ENCODE results near the gene ARL2BP.
"Not testable (repeated sequence)": the region's sequence is repeated elsewhere in the genome, so short reads cannot be mapped to it uniquely, and the experiment has no call there.

ARL2BP gene

GRCh38 chr16:57244767-57245471 lies at the start of gene ARL2BP:
TSS of gene ARL2BP (plus strand) at chr16:57245259. CDS start at chr16:57245368, 109 bp downstream.
- DNase-seq, result peak; percentile 87

DNA sequence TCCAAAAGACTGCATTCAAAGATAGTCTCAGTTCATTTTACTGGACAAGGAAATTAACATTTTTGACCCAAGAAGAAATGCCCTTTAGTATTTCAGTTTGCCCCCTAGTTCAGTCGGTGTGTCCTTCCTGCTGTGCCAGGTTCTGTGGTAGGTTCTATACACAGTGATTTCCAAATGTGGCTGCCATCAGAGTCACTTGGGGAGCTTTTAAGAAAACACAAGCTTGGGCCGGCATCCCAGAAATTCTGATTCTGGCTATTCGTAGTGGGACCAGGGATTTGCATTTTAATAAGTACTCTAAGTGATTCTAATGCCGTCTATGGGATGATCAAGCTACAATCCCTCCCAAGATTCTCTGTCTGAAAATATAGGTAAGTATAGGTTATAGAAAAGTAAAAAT lies 48.8 kb upstream of the ARL2BP start:
- no peak for DNase-seq

DNA sequence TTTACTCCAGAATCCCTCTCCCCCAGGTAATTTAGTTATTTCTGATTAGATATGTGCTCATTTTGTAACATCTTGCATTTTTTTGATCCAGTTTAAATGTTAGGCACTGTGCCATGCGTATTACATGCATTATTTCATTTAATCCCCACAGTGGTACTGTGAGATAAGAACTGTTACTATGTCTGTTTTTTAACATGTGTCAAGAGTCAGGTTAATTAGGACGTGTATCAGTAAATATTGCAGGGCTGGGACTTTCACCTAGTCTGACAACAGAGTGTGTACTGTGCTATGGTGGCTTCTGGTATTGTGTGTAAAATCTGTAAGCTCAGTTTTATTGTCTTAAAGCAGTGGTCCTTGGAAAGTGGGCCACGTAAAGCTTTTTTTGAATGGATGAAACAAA lies 48.3 kb upstream of the ARL2BP start:
- no peak for DNase-seq

- DNase-seq, result not testable (repeated sequence)
These were observed 44.7 kb upstream of the ARL2BP start for GRCh38 chr16:57200321-57200720.

GRCh38 chr16:57200926-57201325 lies 44.1 kb upstream of the ARL2BP start:
- DNase-seq, result not testable (repeated sequence)

- no peak for DNase-seq
These were observed 42.8 kb upstream of the ARL2BP start for GRCh38 chr16:57202095-57202886.

DNA sequence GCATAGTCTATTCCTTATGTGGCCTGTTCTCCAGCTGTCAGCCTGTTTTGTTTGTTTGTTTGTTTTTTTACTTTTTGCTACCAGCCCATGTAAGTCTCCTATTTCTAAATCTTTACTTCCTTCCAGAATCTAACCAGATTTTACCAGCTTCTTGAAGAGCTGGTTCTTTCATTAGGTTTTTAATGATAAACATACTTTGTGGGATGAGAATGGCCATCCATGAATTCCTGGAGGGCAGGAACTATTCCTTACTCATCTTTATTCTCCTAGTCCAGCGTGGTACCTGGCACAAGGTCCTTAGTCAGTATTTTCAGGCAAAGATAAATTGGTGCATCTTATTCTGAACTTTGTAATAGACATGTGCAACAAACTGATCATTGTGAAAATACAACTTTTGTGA lies 41.6 kb upstream of the ARL2BP start:
- DNase-seq, result no peak

DNA sequence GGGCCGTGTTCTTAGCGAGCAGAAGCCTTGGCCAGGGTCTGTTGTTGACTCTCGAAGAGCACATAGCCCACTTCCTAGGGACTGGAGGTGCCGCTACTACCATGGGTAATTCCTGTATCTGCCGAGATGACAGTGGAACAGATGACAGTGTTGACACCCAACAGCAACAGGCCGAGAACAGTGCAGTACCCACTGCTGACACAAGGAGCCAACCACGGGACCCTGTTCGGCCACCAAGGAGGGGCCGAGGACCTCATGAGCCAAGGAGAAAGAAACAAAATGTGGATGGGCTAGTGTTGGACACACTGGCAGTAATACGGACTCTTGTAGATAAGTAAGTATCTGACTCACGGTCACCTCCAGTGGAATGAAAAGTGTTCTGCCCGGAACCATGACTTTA lies 40.4 kb upstream of the ARL2BP start:
- DNase-seq, result no peak

DNA sequence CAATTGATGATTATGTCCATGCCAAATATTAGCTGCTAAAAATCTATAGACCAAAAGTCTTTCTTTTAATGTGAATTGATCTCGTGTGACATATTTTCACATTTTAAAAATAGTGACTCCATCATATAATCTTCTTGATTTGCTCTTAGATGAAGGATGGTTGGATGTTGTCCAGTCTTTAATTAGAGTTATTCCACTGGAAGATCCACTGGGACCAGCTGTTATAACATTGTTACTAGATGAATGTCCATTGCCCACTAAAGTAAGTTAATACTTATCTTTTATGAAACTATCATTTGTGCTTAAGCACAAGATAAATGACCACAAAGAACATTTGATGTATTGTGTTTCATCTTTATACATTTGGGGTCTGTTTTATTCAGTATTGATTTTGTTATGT lies 36.1 kb upstream of the ARL2BP start:
- no peak for DNase-seq

DNA sequence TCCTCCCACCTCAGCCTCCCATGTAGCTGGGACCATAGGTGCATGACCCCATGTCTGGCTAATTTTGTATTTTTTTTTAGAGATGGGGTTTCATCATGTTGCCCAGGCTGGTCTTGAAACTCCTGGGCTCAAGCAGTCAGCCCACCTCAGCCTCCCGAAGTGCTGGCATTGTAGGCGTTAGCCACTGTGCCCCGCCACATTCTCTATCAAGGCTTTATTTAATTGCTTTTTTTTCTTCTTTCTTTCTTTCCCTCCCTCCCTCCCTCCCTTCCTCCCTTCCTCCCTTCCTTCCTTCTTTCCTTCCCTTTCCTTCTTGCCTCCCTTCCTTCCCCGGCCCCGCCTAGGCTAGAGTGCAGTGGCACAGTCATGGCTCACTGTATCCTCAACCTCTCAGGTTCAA lies 35.3 kb upstream of the ARL2BP start:
- DNase-seq, result no peak

DNA sequence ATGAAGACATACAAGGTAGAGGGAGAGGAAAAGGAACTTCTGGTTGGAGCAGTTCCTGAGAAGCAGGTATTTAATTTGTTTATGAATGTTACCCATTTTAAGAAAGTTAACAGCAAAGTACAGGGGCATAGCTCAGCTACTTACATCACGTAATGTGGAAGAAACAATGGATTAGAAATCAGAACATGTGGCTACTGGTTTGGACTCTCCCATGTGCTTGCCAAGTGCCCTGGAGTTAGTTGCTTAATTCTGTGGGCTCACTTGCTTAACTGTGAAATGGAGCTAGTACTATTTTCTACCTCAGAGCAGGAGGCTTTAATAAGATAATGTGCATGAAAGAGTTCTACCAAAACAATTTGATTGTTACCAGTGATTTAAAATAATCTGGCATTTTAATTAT lies 31.6 kb upstream of the ARL2BP start:
- DNase-seq, result no peak

- DNase-seq, result no peak
These were observed 28.1 kb upstream of the ARL2BP start for GRCh38 chr16:57216968-57217367.

DNA sequence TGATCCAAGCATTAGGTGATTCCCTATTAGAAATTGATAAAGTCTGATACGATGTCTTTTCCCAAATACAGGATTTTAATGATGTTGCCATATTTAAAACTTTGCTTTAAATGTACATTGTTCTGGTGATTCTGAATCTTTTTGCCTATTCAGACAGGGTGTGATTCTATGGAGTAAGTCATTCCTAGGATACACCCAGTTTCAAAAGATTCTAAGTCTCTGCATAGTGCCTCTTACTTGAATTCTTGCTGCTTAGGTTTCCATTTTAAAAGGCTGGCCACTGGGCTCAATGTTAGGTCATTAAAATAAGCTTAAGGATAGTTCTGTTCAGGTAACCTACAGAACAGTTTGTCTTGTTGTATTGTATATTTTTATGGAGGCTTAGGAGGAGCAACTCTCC lies 22.0 kb upstream of the ARL2BP start:
- DNase-seq, result no peak

DNA sequence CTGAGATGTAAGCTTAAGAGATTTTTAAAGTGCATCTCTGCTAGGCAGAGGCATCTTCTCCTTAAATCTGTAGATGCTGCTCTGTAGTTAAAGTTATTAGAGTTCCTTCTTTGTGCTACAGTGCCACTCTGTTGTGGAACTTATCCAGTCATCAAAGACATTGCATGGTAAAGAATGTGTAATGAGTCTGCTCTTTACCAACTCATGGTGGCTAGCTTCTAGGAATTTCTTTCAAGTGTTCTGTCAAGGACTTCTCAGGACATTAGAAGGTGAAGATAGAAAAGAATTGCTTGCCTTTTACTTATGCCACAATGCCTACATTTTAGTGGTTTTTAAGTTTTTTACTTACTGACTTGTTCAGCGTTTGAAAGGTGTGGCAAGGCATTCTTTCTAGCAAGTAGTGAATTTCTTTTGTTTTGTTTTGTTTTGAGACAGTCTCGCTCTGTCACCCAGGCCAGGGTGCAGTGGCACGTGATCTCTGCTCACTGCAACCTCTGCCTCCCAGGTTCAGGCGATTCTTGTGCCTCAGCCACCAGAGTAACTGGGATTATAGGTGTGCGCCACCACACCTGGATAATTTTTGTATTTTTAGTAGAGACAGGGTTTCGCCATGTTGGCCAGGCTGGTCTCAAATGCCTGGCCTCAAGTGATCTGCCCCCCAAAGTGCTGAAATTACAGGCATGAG lies 20.3 kb upstream of the ARL2BP start:
- DNase-seq, result no peak

- no peak for DNase-seq
These were observed 19.1 kb upstream of the ARL2BP start for GRCh38 chr16:57225978-57226377.

DNA sequence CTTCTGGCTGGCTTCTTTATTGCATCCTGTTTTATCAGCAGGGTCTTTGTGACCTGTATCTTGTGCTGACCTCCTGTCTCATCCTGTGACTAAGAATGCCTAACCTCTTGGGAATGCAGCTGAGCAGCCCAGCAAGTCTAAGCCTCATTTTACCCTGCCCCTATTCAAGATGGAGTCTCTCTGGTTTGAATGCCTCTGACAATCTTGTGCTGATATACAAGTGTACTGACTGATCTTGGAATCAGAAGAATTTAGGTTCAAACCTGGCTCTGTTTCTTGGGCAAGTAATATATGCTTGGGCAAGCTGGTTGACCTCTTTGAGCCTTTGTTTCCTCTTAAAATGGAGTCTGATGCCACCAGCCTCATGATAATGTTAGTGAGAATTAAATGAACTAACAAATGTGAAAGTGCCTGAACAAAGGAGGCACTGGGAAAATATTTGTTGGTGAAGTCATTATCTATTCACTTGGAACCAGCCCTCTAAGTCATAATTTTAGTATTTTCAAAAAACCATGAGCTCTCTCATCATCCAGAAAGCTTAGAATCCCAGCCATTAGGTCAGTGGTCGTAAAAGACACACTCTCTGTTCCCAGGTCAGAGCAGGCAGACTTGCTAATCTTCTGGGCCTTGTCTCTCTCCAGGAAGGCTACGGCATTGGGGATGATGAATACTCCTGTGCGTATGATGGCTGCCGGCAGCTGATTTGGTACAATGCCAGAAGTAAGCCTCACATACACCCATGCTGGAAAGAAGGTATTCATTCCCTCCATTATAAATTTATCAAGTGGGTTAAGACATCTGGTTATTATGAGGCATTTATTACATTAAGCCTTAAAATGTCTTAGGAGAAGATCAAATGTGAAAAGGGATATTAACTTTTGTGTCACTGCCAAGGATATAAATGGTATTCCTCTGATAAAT lies 18.1 kb upstream of the ARL2BP start:
- no peak for DNase-seq

DNA sequence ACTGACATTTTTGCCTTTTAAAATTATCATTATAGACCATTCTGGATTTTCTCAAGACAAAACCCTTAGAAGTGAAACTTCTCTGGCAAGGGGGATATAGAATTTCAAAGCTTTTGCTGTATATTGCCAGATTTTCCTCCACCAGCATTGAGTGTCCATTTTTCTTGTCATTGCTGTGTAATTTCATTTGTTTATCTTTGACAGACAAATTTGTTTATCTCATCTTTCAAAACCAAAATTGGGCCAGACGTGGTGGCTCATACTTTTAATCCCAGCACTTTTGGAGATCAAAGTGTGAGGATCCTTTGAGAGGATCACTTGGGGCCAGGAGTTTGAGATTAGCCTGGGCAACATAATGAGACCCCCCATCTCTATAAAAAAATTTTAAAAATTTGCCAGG lies 16.0 kb upstream of the ARL2BP start:
- no peak for DNase-seq

- DNase-seq, result no peak
These were observed 13.2 kb upstream of the ARL2BP start for GRCh38 chr16:57231821-57232350.

DNA sequence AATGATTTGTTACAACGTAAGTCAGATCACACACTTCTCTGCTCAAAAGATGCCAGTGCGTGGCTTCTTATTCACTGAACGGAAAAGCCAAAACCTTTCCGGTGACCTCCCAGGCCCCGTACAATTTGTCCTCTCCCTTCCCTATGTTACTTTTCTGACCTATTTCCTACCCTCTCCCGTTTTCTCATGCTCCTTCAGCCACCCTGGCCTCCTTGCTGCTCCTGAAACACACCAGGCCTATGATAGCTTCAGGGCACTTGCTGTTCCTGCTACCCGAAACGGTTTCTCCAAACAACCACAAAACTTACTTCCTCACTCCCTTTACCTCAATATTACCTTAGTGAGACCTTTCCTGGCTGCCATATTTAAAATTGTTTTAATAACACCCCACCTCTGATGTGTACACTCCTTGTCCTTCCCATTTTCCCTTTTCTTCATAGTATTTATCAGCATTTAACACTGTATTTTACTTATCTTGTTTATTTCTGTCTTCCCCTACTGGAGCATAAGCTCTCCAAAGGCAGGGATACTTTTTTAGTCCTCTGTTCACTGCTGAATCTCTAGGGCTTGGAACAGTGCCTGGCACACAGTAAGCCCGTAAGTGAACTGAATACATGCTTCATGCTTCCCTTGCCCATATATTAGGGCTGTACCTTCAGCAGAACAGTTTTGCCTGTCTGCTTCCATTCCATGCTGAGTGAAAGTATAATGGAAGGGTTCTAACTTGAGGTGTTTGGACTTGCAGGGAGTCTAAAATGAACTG lies 10.9 kb upstream of the ARL2BP start:
- no peak for DNase-seq

GRCh38 chr16:57234707-57235092 lies 10.4 kb upstream of the ARL2BP start:
- no peak for DNase-seq

DNA sequence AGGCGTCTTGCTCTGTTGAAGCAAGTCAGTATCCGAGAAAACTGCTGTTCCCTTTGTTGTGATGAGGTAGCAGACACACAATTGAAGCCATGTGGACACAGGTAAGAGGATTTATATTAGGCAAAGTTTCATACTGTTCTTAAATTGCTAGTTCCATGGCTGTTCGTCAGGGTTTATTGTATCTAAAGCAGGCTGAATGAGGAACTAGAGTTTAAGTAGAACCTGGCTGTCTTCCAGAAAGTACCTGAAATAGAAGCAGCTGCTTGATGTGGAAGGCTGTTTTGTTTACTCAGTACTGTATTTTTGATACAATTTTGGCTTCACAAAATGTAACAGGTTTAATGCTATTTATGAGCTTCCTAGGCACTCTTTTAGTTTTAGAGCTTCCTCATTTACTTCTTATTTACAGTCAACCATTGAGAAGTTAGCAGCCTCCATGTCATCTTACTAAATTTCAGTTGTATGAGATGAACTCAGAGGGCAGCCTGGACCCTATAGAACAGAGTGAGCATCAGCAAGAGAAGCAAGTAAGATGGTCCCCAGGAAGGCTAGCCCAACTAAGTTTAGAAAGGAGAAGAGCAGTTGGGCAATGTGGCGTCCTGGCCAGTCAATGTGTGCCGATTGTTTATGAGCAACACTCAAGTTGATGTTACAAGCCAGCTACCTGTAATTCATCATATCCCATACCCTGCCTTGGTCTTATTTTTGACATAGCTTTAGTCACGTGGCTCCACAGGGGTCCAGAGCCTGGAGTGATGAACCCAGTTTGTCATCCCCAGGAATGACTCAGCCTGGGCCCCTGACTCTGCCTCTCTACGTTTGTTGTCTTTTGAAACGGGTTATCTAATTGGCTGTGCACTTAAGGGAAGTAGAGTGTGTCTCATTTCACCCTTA lies 9.7 kb upstream of the ARL2BP start:
- no peak for DNase-seq
